AG04450 (cell line): Measurements from ENCODE around the gene SDK1. TPM values are rescaled to one million over a fixed set of nuclear protein-coding genes. Genes with fewer than 3 reads are reported as not detected.

Experiments used
- CTCF ChIA-PET: fragments of 300-600, 350-600 bp; formaldehyde crosslinking; extraction: SDS; loops from one replicate; lab custom pipeline; 2022; ENCODE audit warnings: antibody characterized with exemption, inconsistent platforms; lab: Charles Lee
- POLR2A ChIA-PET: fragments of 350-600 bp; formaldehyde crosslinking; extraction: SDS; loops from one replicate; lab custom pipeline; 2021; ENCODE audit warnings: antibody characterized with exemption, inconsistent platforms; lab: Yijun Ruan, JAX
- DNase-seq: peaks from one replicate; pipeline ENCODE4 v3.0.0-alpha.2; 2011; ENCODE audit warnings: low read depth, low spot score
- H3K27ac ChIP-seq: one replicate; pipeline ENCODE4 v1.5.1; 2012; ENCODE audit warnings: low read depth, low read length, control low read depth
- H3K27me3 ChIP-seq: one replicate; pipeline ENCODE4 v1.6.0; 2012; ENCODE audit warnings: low read length; ENCODE audit not compliant: control insufficient read depth, insufficient read depth
- H3K4me3 ChIP-seq: 2 replicates; pipeline ENCODE4 v1.5.1; 2011; ENCODE audit warnings: mild to moderate bottlenecking, low read depth, low read length, control low read depth
- H3K9me3 ChIP-seq: 2 replicates; pipeline ENCODE4 v1.5.1; 2012; ENCODE audit warnings: low read length; ENCODE audit not compliant: control insufficient read depth, insufficient read depth
- polyA plus RNA-seq: library from polyadenylated mRNA; depleted of rRNA; stranded (reverse); fragments of >200 nt; gene quantifications from 2 replicates; pipeline ENCODE4 v1.2.3, GENCODE V29; 2011
- TF ChIP-seq, protein P1 (sequence below): IDR thresholded peaks from 2 replicates; pipeline ENCODE4 v1.5.1; 2011; ENCODE audit warnings: low read depth, low read length, control low read depth, inconsistent platforms

Gene SDK1
- polyA plus RNA-seq, 1 experiment: 2.2 TPM

DNA sequence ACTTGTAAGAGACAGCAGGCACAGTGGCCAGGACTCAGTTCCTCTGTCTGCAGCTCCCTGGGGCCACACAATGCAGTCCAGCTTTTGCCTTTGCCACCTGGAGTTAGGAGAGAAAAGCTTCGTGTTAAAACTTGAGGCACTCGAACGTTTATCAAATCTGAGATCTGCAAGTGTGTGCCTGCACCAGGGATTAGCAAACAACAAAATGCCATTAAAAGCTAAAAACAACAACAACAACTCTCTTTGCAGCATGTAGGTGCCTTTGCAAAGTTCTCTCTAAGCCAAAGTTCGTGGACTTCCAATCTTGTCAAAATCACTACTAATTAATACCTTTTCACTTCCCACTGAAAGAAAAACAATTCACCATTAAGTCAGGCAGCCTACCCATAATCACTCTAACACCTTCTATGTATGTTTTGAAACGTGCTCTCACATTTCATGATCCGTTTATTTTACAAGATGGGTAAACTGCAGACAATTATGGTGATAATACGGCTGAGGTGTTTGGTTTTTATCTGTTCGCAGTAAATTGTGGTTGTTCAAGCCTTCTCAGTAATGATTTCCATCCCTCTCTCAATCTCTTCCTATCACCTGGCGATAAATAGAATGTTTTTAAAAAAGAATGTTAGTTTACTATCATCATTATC lies 36.2 kb upstream of the SDK1 start:
- no peak overlapping the region for H3K4me3 ChIP-seq
- POLR2A ChIA-PET: no interaction called here
- peaks cover 16% of the 10 kb centered on the region for H3K27me3 ChIP-seq
- H3K9me3 ChIP-seq: no peaks in the 10 kb centered on the region
- TF ChIP-seq, protein P1, sequence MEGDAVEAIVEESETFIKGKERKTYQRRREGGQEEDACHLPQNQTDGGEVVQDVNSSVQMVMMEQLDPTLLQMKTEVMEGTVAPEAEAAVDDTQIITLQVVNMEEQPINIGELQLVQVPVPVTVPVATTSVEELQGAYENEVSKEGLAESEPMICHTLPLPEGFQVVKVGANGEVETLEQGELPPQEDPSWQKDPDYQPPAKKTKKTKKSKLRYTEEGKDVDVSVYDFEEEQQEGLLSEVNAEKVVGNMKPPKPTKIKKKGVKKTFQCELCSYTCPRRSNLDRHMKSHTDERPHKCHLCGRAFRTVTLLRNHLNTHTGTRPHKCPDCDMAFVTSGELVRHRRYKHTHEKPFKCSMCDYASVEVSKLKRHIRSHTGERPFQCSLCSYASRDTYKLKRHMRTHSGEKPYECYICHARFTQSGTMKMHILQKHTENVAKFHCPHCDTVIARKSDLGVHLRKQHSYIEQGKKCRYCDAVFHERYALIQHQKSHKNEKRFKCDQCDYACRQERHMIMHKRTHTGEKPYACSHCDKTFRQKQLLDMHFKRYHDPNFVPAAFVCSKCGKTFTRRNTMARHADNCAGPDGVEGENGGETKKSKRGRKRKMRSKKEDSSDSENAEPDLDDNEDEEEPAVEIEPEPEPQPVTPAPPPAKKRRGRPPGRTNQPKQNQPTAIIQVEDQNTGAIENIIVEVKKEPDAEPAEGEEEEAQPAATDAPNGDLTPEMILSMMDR: no peak
- no peak for DNase-seq
- CTCF ChIA-PET: no interaction called here
- no peak overlapping the region for H3K27ac ChIP-seq

DNA sequence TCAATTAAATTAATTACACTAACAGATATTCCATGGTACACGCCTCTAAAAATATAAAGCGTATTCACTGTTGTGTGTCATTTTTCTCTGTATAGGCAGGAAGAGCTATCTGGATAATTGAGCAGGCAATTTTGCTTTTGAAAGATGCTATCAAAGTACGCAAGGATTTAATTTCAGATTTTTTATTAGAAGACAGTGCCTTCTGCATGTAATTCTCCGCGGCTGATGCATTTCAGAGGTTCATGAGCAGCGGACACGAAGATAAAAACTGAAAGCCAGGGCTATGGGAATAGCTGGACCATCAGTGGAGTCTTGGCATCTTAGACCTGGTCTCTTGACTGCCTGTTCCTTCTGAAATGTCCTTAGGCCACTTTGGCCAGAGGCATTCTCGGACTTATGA lies 35.7 kb upstream of the SDK1 start:
- ChIA-PET CTCF (no interaction called here), POLR2A (no interaction called here)
- Histone ChIP-seq H3K4me3 (no peak overlapping the region), H3K9me3 (no peaks in the 10 kb centered on the region), H3K27ac (no peak overlapping the region), H3K27me3 (peaks cover 16% of the 10 kb centered on the region)
- DNase-seq: no peak
- TF ChIP-seq, protein P1: no peak

DNA sequence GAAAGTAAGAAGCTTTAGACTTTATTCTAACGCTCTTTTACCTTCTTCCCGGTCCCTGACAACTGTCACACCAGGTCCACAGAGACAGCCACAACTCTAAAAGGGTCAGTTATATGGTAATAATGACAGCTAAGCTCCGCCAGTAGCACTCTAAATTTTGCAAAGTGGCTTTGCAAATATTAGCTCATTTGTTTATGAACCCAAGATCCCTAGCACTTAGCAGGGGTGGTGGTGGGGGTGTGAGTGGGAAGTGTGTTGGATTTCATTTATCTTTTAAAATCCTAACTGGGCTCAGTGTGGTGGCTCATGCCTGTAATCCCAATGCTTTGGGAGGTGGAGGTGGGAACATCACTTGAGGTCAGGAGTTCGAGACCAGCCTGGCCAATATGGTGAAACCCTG lies 34.8 kb upstream of the SDK1 start:
- no peak for DNase-seq
- ChIA-PET POLR2A (no interaction called here), CTCF (no interaction called here)
- TF ChIP-seq, protein P1: no peak
- no peak overlapping the region for H3K4me3 ChIP-seq
- H3K27ac ChIP-seq: no peak overlapping the region
- H3K27me3 ChIP-seq: peaks cover 16% of the 10 kb centered on the region
- peaks cover 2% of the 10 kb centered on the region; the same call in 1 of the 2 replicates for H3K9me3 ChIP-seq

DNA sequence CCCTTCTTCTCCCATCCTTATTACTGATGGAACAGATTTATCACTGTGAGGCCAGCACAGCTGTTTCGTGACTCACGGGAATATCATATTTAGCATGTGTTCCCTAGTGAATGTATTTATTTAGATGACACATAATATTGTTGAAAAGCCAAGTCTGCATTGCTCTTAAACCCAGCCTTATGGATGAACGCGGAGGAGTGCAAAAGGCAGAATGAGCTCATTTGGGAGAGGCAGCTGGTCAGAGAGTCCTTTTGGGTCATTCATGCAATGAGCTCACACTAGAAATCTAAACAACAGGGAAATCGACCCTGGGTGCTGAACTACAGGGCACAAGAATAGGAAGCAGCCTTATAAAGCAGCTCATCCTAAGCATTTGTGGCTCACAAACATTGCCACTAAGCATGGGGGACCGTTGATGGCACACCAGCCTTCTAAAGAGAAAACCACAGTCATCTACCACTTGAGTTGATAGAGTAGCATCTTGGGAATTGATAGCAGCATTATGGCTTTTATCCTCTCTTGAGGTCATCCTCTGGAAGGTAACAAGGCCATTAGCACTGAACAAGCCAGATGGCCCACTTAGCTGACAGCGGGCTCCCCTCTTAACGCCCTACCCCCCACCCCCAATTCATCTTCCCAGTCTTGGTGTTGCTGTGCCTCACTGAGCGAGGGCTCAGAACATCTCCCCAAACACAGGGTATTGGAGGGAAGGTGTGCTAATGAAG lies 32.9 kb upstream of the SDK1 start:
- H3K4me3 ChIP-seq: no peak overlapping the region
- H3K27me3 ChIP-seq: peaks cover 16% of the 10 kb centered on the region
- H3K27ac ChIP-seq: peak overlapping the region; percentile 91
- POLR2A ChIA-PET: interaction anchor here (0.7 to 2.0 kb wide), 6 partner anchors 12 to 448 kb away, joined by 3 to 15 read pairs (median 4); no protein-coding TSS in a partner anchor
- H3K9me3 ChIP-seq: peaks cover 2% of the 10 kb centered on the region; the same call in 1 of the 2 replicates
- TF ChIP-seq, protein P1: no peak
- peak; percentile 97 for DNase-seq
- CTCF ChIA-PET: interaction anchor here (1.4 kb wide), 2 partner anchors 403 to 701 kb away, joined by 3 to 4 read pairs; no protein-coding TSS in a partner anchor

DNA sequence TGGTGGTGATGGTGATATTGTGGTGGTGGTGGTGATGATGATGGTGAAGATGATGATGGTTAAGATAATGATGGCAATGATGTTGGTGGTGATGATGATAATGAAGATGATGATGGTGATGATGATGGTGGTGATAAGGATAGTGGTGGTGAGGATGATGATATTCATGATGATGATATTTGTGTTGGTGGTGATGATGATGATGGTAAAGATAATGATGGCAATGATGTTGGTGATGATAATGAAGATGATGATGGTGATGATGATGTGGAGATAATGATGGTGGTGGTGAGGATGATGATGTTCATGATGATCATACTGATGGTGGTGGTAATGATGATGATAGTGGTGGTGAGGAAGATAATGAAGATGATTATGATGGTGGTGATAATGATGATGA lies 30.7 kb upstream of the SDK1 start:
- H3K4me3 ChIP-seq: no peak overlapping the region
- H3K27ac ChIP-seq: no peak overlapping the region
- ChIA-PET CTCF (no interaction called here), POLR2A (no interaction called here)
- no peak for DNase-seq
- TF ChIP-seq, protein P1: no peak
- H3K27me3 ChIP-seq: peaks cover 5% of the 10 kb centered on the region
- H3K9me3 ChIP-seq: peaks cover 3% of the 10 kb centered on the region; the same call in 1 of the 2 replicates
